GM12892 (cell line): ENCODE measurements around the gene ANKRD53.
"Not testable (repeated sequence)": the region's sequence is repeated elsewhere in the genome, so short reads cannot be mapped to it uniquely, and the experiment has no call there.

ENCODE experiments used
- DNase-seq: peaks from one replicate; pipeline ENCODE4 v3.0.0; 2011; ENCODE audit not compliant: insufficient read length
- FAIRE-seq: peaks from 2 replicates; lab custom pipeline; 2011; peaks lifted over from hg19 to GRCh38; lab: Jason Lieb, UNC
- POLR2A ChIP-seq: IDR thresholded peaks from 2 replicates; pipeline ENCODE4 v1.6.1; 2011; ENCODE audit warnings: low read depth, low read length, control low read depth
- POLR2AphosphoS5 ChIP-seq: IDR thresholded peaks from 2 replicates; pipeline ENCODE4 v1.6.1; 2011; ENCODE audit warnings: low read depth, low read length, control low read depth
- TAF1 ChIP-seq: IDR thresholded peaks from 2 replicates; pipeline ENCODE4 v1.6.1; 2011; ENCODE audit warnings: low read depth, mild to moderate bottlenecking, control low read depth, low read length, borderline replicate concordance

ANKRD53 gene

GRCh38 chr2:70988726-70989648, 10.6 kb downstream of the ANKRD53 start:
- DNase-seq (no peak), FAIRE-seq (no peak)
- TF ChIP-seq POLR2A (no peak), TAF1 (no peak), POLR2AphosphoS5 (no peak)

DNA sequence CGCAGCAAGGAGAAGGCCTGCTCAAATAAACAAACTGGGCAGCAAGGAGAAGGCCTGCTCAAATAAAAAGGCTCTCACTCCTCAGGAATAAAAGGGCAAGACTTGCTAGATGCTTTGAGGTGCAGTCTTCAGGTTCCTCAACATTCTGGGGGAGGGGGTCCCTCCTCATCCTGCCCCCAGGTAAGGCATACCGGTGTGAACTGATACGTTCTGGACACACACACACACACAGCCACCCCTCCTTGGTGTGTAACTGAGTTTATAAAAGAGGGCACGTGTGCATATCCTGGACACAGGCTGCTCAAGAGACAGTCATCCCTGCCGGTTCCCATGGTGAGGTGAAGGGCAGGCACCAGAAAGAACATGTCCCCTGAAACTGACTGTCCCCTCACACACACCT, 11.8 kb downstream of the ANKRD53 start:
- TF ChIP-seq POLR2AphosphoS5 (no peak), POLR2A (no peak), TAF1 (no peak)
- FAIRE-seq = no peak
- DNase-seq = no peak

DNA sequence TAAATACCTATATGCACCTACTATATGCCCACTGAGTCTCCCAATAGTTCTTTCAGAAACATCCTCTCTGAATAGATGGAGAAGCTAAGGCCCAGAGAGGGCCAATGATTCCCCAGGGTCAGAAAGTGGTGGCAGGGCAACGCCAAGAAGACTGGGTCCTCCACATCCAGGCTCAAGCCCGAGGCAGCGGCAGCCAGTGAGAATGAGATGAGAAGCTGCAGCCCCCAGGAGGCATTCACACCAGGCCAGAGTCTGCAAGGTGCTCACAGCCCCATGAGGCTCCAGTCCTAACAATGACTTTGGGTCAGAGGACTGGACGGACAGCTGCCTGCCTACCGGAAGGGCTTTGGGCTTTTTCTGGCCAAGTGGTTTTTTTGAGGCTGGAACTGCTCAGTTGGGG, 12.7 kb downstream of the ANKRD53 start:
- DNase-seq = no peak
- FAIRE-seq = no peak
- TF ChIP-seq TAF1 (no peak), POLR2A (no peak), POLR2AphosphoS5 (no peak)

DNA sequence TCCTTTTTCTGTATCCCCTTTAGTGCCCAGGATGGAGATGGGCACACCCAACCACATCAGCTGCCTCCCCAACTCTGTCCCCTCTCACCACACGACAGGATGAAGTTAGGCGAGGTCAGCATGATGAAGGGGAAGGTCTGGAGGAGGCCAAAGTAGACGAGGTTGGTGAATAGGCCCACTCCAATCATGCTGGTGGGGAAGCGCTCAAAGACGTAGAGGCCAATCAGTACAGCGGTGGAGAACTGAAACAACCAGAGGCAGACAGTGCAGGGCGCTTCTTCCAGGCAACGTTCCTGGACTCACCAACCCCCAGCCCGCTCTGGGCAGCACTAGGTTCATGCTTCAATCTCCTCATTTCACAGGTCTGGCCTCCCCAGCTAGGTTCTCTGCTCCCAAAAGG, 13.3 kb downstream of the ANKRD53 start:
- no peak for TF ChIP-seq TAF1
- no peak for TF ChIP-seq POLR2AphosphoS5
- TF ChIP-seq POLR2A = no peak
- DNase-seq (no peak), FAIRE-seq (no peak)

DNA sequence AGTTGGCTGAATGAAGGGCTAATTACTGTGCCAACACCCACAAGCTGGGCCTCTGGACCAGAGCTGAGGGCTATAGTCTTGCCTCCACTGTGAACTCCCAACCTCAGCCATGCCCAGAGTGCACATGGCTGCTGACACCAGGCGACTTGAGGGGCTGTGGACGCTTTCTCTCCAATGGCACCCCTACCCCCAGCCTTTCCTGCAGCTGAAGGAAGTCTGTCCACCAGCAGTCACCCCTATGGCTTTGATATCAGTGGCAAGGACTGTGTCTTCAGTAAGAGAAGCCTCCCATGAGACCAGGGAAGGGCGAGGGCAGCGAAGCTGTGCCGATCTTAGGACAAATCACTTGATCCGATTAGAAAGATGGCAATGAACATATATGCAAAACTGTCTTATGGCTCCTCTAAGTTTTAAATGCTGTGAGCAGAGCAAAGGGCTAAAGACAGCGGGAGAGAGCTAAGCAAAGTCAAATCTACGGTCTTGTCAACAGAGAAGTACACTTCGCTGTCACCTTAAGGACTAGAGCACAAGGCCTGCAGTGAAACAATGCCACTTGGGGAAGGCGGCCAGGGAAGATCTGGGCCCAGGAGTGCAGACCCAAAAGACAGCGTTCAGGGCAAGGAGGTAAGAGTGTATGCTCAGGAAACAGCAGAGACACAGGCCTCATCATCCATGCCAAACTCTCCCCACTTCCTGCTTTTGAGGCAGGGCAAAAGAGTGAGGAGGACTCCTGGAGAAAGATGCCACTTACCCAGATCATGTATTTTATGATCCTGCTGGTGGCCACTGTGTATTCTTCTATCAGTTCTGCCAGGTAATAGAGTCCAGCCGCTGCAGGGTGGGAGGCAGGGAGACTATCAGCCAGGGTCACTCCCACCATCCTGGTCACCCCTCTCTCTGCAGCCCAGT, 14.8 kb downstream of the ANKRD53 start:
- TF ChIP-seq POLR2A (no peak), TAF1 (no peak), POLR2AphosphoS5 (no peak)
- DNase-seq = no peak
- FAIRE-seq = peak; percentile 46

DNA sequence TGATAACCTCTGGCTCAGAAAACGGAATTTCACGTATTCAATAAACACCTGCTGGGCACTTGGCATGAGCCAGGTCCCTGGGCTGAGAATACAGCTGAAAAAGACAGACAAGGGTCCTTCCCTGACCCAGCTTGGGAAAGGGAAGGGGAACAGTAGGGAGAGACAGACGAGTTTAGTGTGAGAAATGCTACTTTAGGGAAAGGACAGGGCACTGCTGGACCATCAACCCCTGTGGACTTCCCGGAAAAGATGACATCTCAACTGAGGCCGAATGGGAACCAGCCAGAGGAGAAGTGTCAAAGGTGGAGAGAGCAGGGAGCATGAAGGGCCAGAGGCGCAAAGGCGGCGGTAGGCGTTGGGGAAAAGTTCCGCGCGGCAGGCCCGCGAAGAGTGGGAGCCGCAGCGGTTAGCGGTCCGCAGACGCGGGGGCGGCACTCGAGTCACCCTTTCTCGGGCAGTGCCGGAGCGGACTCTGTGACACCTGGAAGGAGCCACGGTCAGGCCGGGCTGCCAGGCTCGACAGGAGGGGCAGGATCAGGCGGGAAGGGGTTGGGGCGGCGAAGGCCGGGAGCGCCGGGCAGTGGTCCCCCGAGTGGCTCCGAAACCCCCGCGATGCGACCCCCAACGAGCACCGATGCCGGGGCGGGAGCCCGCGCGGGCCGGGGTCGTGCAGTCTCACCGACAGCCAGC, 15.7 kb downstream of the ANKRD53 start:
- FAIRE-seq (peak; percentile 78), DNase-seq (no peak)
- TF ChIP-seq POLR2AphosphoS5 = no peak
- no peak for TF ChIP-seq POLR2A
- TF ChIP-seq TAF1 = no peak

- FAIRE-seq (peak; percentile 98), DNase-seq (peak; percentile 93)
- TF ChIP-seq POLR2AphosphoS5 (peak; percentile 49; the same call in 1 of the 2 replicates), POLR2A (peak; percentile 80), TAF1 (no peak)
Observed at GRCh38 chr2:70994699-70995425, 16.4 kb downstream of the ANKRD53 start, which contains the start of gene TEX261. Gene TEX261 (minus strand): TSS chr2:70994873. CDS start chr2:70994757, 116 bp downstream.

- no peak for DNase-seq
Observed at GRCh38 chr2:70995426-70995729, 16.9 kb downstream of the ANKRD53 start.

DNA sequence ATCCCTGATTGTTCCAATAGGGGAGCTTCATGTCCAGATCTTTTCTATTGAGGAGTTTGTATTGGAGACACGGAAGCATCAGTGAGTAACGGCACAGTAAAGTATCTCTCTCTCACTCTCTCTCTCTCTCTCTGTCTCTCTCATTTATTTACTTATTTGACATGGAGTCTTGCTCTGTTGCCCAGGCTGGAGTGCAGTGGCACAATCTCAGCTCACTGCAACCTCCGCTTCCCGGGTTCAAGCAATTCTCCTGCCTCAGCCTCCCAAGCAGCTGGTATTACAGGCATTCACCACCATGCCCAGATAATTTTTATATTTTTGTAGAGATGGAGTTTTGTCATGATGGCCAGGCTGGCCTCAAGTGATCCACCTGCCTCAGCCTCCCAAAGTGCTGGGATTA, 20.5 kb downstream of the ANKRD53 start:
- not testable (repeated sequence) for FAIRE-seq, DNase-seq

More at GRCh38 chr2:70995426-70995729, 16.9 kb downstream of the ANKRD53 start:
- TF ChIP-seq POLR2A (no peak), TAF1 (no peak), POLR2AphosphoS5 (no peak)
- FAIRE-seq = peak; percentile 66

GRCh38 chr2:70999362-70999761, 20.9 kb downstream of the ANKRD53 start:
- TF ChIP-seq TAF1 = no peak
- TF ChIP-seq POLR2A = no peak
- no peak for TF ChIP-seq POLR2AphosphoS5
- DNase-seq = no peak
- FAIRE-seq = no peak

GRCh38 chr2:70999931-71000330, 21.5 kb downstream of the ANKRD53 start:
- not testable (repeated sequence) for FAIRE-seq

More at GRCh38 chr2:70999931-71000330, 21.5 kb downstream of the ANKRD53 start:
- not testable (repeated sequence) for DNase-seq
